PFSK-1 (cell line): Measurements from ENCODE around the gene TMEM109.

Experiments
- FOXP2 ChIP-seq: optimal IDR thresholded peaks from 2 replicates; pipeline ENCODE3; 2011; ENCODE audit warnings: borderline replicate concordance, control low read depth, inconsistent platforms; ENCODE audit not compliant: insufficient read depth; ENCODE audit errors: extremely low read length, extremely low read depth
- POLR2AphosphoS5 ChIP-seq: IDR thresholded peaks from 2 replicates; pipeline ENCODE4 v1.6.1; 2012; ENCODE audit warnings: low read depth, mild to moderate bottlenecking, control low read depth, low read length, moderate library complexity
- REST ChIP-seq, 2 experiments: IDR thresholded peaks; 2 replicates each; pipeline versions ENCODE4 v1.6.1 to v1.8.0; 2011 to 2012; ENCODE audit warnings: low read depth in 2 of 2, low read length in 2 of 2, control low read depth in 1 of 2, inconsistent platforms in 1 of 2, mild to moderate bottlenecking in 1 of 2, moderate library complexity in 1 of 2; ENCODE audit not compliant: insufficient read depth in 1 of 2
- SIN3A ChIP-seq: IDR thresholded peaks from 2 replicates; pipeline ENCODE4 v1.6.1; 2012; ENCODE audit warnings: mild to moderate bottlenecking, low read length, moderate library complexity, borderline replicate concordance; ENCODE audit not compliant: insufficient read depth
- TAF1 ChIP-seq: IDR thresholded peaks from 2 replicates; pipeline ENCODE4 v1.6.1; 2012; ENCODE audit warnings: low read length, control low read depth, borderline replicate concordance; ENCODE audit not compliant: insufficient read depth

TMEM109 gene

GRCh38 chr11:60889869-60890311 lies 24.1 kb upstream of the TMEM109 start:
- TF ChIP-seq POLR2AphosphoS5 (no peak), REST (IDR thresholded peaks at IDR 0.05; ENCODE audit: insufficient read depth in 1 of 2, low read depth in 2 of 2, low read length in 2 of 2) (no peak), SIN3A (no peak)

- TF ChIP-seq FOXP2 (no peak), TAF1 (no peak), POLR2AphosphoS5 (no peak), REST (IDR thresholded peaks at IDR 0.05; ENCODE audit: insufficient read depth in 1 of 2, low read depth in 2 of 2, low read length in 2 of 2) (no peak), SIN3A (no peak)
Observed at GRCh38 chr11:60890696-60891095, 23.3 kb upstream of the TMEM109 start.

GRCh38 chr11:60891103-60891741 lies 22.7 kb upstream of the TMEM109 start:
- no peak for TF ChIP-seq REST (IDR thresholded peaks at IDR 0.05; ENCODE audit: insufficient read depth in 1 of 2, low read depth in 2 of 2, low read length in 2 of 2)
- no peak for TF ChIP-seq FOXP2
- no peak for TF ChIP-seq POLR2AphosphoS5
- TF ChIP-seq TAF1 = no peak
- no peak for TF ChIP-seq SIN3A

GRCh38 chr11:60895687-60896086 lies 18.3 kb upstream of the TMEM109 start:
- TF ChIP-seq FOXP2 (no peak), POLR2AphosphoS5 (no peak), REST (IDR thresholded peaks at IDR 0.05; ENCODE audit: insufficient read depth in 1 of 2, low read depth in 2 of 2, low read length in 2 of 2) (no peak), SIN3A (no peak), TAF1 (no peak)

- TF ChIP-seq TAF1 = no peak
Observed at GRCh38 chr11:60897496-60897895, 16.5 kb upstream of the TMEM109 start.
